Pericardium fibroblast (primary cell): Measurements from ENCODE around the gene MYF5. TPM values are rescaled to one million over a fixed set of nuclear protein-coding genes. Genes with fewer than 3 reads are reported as not detected.

Source experiments
- total RNA-seq: library from RNA; depleted of rRNA; stranded (reverse); fragments of >200 nt; gene quantifications from 2 replicates; pipeline ENCODE4 v1.2.3, GENCODE V29; 2015

Gene MYF5
- total RNA-seq: not detected in 2 replicates

DNA sequence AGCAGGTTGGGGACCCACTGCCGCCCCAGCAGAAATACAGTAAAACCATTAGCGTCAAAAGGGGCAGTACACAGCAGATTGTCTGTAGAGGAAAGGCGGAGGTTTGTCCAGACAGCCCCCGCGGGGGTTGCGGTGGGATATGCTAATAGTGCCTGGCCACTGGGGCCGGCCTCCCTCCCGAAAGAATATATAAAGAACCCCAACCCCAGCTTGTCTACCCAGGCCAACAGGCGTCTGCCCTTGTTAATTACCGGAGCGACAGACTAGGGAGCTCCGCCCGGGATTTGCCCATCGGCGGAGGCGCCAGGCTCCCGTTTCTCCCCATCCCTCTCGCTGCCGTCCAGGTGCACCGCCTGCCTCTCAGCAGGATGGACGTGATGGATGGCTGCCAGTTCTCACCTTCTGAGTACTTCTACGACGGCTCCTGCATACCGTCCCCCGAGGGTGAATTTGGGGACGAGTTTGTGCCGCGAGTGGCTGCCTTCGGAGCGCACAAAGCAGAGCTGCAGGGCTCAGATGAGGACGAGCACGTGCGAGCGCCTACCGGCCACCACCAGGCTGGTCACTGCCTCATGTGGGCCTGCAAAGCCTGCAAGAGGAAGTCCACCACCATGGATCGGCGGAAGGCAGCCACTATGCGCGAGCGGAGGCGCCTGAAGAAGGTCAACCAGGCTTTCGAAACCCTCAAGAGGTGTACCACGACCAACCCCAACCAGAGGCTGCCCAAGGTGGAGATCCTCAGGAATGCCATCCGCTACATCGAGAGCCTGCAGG is at the start of gene MYF5:
MYF5 (plus strand) TSS at position 217 of the 774 bp plus-strand sequence; CDS start at position 369, 152 bp downstream.

DNA sequence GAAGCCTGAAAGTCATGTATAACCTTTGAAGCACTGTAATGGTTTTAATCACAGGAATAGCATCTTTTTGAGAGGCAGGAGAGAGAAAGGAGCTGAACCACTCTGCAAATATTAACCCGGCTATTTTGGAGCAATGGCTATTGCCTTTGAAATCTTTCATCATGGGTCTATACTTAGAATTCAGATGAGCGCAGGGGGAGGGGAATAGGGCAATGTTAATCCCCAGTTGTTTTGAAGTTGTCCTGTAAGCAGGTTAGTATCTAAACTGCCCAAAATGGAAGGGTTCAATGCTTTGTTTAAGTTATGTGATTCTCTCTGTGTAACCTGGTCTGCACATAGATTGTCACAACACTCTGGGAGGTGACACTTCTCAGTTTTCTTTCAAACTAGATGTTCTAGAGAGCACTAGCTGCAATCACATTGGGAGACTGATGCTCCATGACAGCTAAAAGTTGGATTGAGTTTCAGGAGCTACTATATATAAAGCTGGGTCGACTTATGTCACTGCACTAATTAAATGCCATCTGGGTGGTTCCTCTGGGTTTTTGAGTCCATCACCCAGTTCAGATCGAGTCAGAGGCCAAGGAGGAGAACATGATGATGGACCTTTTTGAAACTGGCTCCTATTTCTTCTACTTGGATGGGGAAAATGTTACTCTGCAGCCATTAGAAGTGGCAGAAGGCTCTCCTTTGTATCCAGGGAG is 9.4 kb upstream of the MYF5 start, which contains the start of gene MYF6:
MYF6 (plus strand) TSS at position 509 of the 704 bp plus-strand sequence; CDS start at position 595, 86 bp downstream.

Other genes starting within 250 kb of the MYF5 start
- gene MYF6, start 9.3 kb upstream of the MYF5 start, total RNA-seq: not detected in 2 replicates
- gene LIN7A, start 221.0 kb downstream of the MYF5 start, total RNA-seq: 1.1 and 1.3 TPM in 2 replicates